ENCODE results near the gene KRTAP13-1. TPM values are rescaled to one million over a fixed set of nuclear protein-coding genes. Genes with fewer than 3 reads are reported as not detected.

KRTAP13-1 gene
- total and polyA plus RNA-seq, 12 donors, result not detected

DNA sequence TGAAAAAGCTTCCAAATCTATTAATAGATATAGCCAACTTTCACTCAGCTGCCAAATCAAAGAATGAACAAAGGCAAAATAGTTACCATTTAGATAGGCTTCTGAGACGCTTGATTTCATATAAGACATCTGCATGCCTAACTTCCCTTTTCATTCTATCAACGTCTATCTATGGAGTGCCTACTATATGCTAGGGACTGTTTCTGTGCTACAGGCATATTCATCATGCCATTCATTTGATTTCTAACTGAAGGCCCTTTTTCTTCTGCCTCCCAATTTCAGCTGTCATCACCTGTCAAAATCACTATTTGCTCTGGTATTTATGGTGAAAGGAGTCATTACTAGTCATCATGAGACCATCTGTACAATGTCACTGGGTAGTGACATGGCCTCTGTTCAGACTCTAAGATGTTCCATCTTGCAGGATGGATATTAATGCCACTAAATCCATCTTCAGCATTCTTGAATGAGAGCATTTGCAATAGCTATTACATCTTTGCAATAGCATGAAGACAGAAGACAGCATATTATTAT is 4.3 kb upstream of the KRTAP13-1 start:
- intact Hi-C loops (cut with DNase I), result no loop called here
- Histone ChIP-seq H3K27me3 (no peaks in the 10 kb centered on the region), H3K9me3 (replicated peaks in 1 of 3) (no peaks in the 10 kb centered on the region), H3K27ac (no peak overlapping the region), H3K4me3 (no peak overlapping the region), H3K36me3 (replicated peaks in 1 of 2) (no peaks in the 10 kb centered on the region), H3K4me1 (replicated peaks in 1 of 2) (no peaks in the 10 kb centered on the region)
- no peak for TF ChIP-seq POLR2A (IDR thresholded peaks at IDR 0.05)
- TF ChIP-seq, protein P1, sequence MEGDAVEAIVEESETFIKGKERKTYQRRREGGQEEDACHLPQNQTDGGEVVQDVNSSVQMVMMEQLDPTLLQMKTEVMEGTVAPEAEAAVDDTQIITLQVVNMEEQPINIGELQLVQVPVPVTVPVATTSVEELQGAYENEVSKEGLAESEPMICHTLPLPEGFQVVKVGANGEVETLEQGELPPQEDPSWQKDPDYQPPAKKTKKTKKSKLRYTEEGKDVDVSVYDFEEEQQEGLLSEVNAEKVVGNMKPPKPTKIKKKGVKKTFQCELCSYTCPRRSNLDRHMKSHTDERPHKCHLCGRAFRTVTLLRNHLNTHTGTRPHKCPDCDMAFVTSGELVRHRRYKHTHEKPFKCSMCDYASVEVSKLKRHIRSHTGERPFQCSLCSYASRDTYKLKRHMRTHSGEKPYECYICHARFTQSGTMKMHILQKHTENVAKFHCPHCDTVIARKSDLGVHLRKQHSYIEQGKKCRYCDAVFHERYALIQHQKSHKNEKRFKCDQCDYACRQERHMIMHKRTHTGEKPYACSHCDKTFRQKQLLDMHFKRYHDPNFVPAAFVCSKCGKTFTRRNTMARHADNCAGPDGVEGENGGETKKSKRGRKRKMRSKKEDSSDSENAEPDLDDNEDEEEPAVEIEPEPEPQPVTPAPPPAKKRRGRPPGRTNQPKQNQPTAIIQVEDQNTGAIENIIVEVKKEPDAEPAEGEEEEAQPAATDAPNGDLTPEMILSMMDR (IDR thresholded peaks at IDR 0.05), result no peak
- no peak for DNase-seq
- 40 to 58% (median 47%) methylated on average over 2 of the region's 2 CpGs for WGBS, 4 donors

DNA sequence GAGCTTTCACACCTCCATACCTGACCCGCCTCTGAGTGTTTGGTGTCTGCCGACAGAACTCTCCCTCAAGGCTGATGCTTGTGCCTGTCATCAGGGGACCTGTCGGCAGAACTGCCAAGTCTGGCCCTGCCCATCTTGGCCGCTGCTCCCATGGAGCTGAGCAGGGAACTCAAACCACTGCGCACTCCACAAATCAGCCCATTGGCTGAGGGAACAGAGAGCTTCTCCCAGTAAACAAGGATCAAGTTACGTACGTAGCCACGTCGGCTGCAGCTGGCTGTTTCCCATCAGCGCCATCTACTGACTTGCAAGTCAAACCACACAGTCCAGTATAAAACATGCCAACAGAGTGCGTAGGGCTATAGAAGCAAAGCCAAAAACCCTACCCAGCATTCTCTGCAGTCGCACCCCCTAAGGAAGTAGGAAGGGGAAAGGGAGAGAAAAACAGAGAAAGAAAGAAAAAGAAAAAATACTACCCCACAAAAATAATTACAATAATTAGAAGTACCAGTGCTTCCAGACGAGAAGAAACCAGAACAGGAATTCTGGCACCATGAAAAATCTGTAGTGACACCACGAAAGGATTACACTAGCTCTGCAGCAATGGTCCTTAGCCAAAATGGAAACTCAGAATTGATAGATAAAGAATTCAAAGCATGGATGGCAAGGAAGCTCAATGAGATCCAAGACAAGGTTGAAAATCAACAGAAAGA is 13.1 kb downstream of the KRTAP13-1 start:
- no peaks in the 10 kb centered on the region for H3K4me1 ChIP-seq (replicated peaks in 1 of 2)
- H3K9me3 ChIP-seq (replicated peaks in 1 of 3), result no peaks in the 10 kb centered on the region
- no peak for TF ChIP-seq POLR2A (IDR thresholded peaks at IDR 0.05)
- TF ChIP-seq, protein P1 (IDR thresholded peaks at IDR 0.05), result no peak
- no peak overlapping the region for H3K4me3 ChIP-seq
- no peaks in the 10 kb centered on the region for H3K36me3 ChIP-seq (replicated peaks in 1 of 2)
- intact Hi-C loops (cut with DNase I), result no loop called here
- no peaks in the 10 kb centered on the region for H3K27me3 ChIP-seq
- no peak overlapping the region for H3K27ac ChIP-seq
- 26 to 41% (median 36%) methylated on average over 11 to 14 of the region's 14 CpGs for WGBS, 4 donors
- DNase-seq, result peak in 1 of 7 donors; percentile 8

DNA sequence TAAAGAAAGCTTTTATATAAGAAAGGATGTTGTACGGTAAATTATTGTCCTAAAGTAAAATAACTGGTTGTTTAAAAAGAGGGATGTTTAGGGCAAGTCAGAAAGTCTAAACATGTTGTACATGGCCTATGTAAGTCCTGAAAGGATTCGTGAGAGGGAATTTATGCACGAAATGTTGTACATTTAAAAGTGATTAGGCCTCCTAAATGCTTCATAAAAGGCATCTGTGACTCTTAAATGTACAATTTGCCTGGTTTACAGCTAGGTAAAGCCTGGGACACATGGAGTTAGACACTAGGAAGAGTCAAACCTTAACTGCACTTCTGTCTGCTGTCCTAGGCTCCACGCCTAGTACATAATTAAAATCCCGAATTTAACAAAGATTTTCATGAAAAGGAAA is 20.2 kb downstream of the KRTAP13-1 start:
- TF ChIP-seq, protein P1 (IDR thresholded peaks at IDR 0.05), result no peak
- TF ChIP-seq POLR2A (IDR thresholded peaks at IDR 0.05), result no peak
- 63 to 71% (median 64%) methylated on average over 5 of the region's 5 CpGs for WGBS, 4 donors
- intact Hi-C loops (cut with DNase I), result no loop called here

DNA sequence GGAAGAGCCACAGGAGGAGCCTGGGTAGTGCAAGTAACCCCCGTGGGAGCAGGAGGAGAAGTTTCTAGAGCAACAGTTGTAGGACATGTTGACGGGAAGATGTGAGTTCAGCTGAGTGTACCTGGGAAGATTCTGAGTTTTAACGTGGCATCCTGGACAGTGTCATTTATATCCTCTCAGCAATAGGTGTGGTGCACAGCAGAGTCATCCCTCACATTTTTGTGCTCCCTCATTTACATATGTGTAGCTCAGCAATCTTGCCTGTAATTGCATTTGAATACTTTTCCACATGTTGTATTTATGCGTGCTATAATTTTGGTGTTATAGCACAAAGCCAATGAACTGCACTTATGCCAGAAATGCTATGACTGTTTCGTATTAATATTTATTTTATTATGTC is 30.0 kb downstream of the KRTAP13-1 start, which contains the start of gene KRTAP13-3:
KRTAP13-3 (minus strand) TSS at position 101 of the 400 bp plus-strand sequence; CDS start at position 87, 14 bp downstream.
- no peak for TF ChIP-seq POLR2A (IDR thresholded peaks at IDR 0.05)
- TF ChIP-seq, protein P1 (IDR thresholded peaks at IDR 0.05), result no peak
- H3K27me3 ChIP-seq, result no peaks in the 10 kb centered on the region
- 67 to 82% (median 78%) methylated on average over 5 of the region's 5 CpGs for WGBS, 4 donors
- H3K9me3 ChIP-seq (replicated peaks in 1 of 3), result no peaks in the 10 kb centered on the region
- no peak within 1 kb of the TSS for H3K27ac ChIP-seq
- no peaks in the 10 kb centered on the region for H3K4me1 ChIP-seq (replicated peaks in 1 of 2)
- H3K36me3 ChIP-seq (replicated peaks in 1 of 2), result no peaks in the 10 kb centered on the region
- H3K4me3 ChIP-seq, result no peak within 1 kb of the TSS
- no peak for DNase-seq
- intact Hi-C loops (cut with DNase I), result no loop called here

More for the DNA sequence above, 20.2 kb downstream of the KRTAP13-1 start:
- Histone ChIP-seq H3K36me3 (replicated peaks in 1 of 2) (no peaks in the 10 kb centered on the region), H3K9me3 (replicated peaks in 1 of 3) (no peaks in the 10 kb centered on the region), H3K4me3 (no peak overlapping the region), H3K4me1 (replicated peaks in 1 of 2) (no peaks in the 10 kb centered on the region), H3K27ac (no peak overlapping the region), H3K27me3 (no peaks in the 10 kb centered on the region)
- DNase-seq, result no peak
